GM18499 (cell line): Measurements from ENCODE around the gene SUMO3.
"Not testable (repeated sequence)": the region's sequence is repeated elsewhere in the genome, so short reads cannot be mapped to it uniquely, and the experiment has no call there.

Experiments
- ATAC-seq: cut with Tn5 transposase; IDR thresholded peaks from one replicate; pipeline ENCODE4 v1.9.1; 2021; ENCODE audit warnings: moderate number of reproducible peaks; ENCODE audit not compliant: insufficient read depth, unreplicated experiment

The SUMO3 gene

GRCh38 chr21:44832516-44833255, 14.8 kb upstream of the SUMO3 start:
- ATAC-seq, result not testable (repeated sequence)

GRCh38 chr21:44831227-44831860, 13.5 kb upstream of the SUMO3 start:
- ATAC-seq, result no peak

GRCh38 chr21:44829507-44830092, 11.7 kb upstream of the SUMO3 start:
- no peak for ATAC-seq

- ATAC-seq, result no peak
Observed at GRCh38 chr21:44828362-44829056, 10.6 kb upstream of the SUMO3 start.

GRCh38 chr21:44823179-44823660, 5.4 kb upstream of the SUMO3 start:
- no peak for ATAC-seq

- ATAC-seq, result no peak
Observed at GRCh38 chr21:44822484-44823178, 4.8 kb upstream of the SUMO3 start.

GRCh38 chr21:44820851-44821250, 3.0 kb upstream of the SUMO3 start:
- ATAC-seq, result no peak

GRCh38 chr21:44819283-44820243, 1.7 kb upstream of the SUMO3 start:
- no peak for ATAC-seq

- ATAC-seq, result no peak
Observed at GRCh38 chr21:44818640-44819011, 764 bp upstream of the SUMO3 start.

GRCh38 chr21:44817506-44817880, 369 bp downstream of the SUMO3 start:
- ATAC-seq, result no peak

- no peak for ATAC-seq
Observed at GRCh38 chr21:44816761-44817505, 929 bp downstream of the SUMO3 start.

- no peak for ATAC-seq
Observed at GRCh38 chr21:44815852-44816628, 1.8 kb downstream of the SUMO3 start.

GRCh38 chr21:44815225-44815624, 2.6 kb downstream of the SUMO3 start:
- ATAC-seq, result no peak

- no peak for ATAC-seq
Observed at GRCh38 chr21:44814498-44815023, 3.3 kb downstream of the SUMO3 start.

GRCh38 chr21:44813727-44814126, 4.1 kb downstream of the SUMO3 start:
- no peak for ATAC-seq

GRCh38 chr21:44813149-44813548, 4.7 kb downstream of the SUMO3 start:
- ATAC-seq, result no peak

GRCh38 chr21:44812640-44813039, 5.2 kb downstream of the SUMO3 start:
- ATAC-seq, result no peak

GRCh38 chr21:44810779-44811178, 7.1 kb downstream of the SUMO3 start:
- no peak for ATAC-seq
